GM19238 (cell line): ENCODE measurements around the gene CMSS1.
"Not testable (repeated sequence)": the region's sequence is repeated elsewhere in the genome, so short reads cannot be mapped to it uniquely, and the experiment has no call there.

Experiments
- DNase-seq: peaks from one replicate; pipeline ENCODE4 v3.0.0; 2011; ENCODE audit warnings: low spot score; ENCODE audit not compliant: insufficient read length

The CMSS1 gene

DNA sequence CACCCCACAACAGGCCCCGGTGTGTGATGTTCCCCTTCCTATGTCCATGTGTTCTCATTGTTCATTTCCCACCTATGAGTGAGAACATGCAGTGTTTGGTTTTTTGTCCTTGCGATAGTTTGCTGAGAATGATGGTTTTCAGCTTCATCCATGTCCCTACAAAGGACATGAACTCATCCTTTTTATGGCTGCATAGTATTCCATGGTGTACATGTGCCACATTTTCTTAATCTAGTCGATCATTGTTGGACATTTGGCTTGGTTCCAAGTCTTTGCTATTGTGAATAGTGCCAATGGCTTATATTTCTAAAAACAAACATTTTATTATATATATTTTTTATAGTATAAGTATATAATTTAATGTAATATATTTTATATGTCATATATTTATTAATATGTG lies 233.9 kb downstream of the CMSS1 start:
- DNase-seq, result not testable (repeated sequence)

DNA sequence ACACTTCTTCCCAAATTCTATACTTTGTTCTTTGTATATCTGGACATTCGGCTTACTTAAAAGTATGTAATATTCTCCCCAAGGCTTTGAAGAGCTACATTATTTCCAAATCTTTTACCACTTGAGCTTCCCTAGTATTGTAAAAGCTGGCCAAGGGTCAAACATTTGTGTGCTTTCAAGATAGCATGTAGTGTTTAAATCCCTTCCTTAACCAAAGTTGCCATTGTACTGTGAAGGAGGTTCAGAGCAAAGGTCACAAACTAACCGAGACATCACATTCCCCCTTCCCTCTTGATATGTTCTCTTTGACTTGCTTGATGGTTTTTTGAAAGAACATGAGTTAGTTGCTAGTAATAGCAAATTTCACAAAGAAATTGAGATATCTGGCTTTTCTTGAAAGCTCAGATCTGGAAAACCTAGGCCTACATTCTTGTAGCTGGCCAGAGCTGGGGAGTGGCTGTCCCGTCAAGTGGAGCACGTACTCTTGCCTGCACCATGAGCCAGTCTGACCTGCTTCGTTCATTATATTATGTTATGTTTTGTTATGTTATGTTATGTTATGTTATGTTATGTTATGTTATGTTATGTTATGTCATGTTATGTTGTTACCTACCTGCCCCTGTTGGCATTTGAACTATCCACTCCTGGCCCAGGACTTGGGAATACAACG lies 236.4 kb downstream of the CMSS1 start:
- DNase-seq, result no peak

DNA sequence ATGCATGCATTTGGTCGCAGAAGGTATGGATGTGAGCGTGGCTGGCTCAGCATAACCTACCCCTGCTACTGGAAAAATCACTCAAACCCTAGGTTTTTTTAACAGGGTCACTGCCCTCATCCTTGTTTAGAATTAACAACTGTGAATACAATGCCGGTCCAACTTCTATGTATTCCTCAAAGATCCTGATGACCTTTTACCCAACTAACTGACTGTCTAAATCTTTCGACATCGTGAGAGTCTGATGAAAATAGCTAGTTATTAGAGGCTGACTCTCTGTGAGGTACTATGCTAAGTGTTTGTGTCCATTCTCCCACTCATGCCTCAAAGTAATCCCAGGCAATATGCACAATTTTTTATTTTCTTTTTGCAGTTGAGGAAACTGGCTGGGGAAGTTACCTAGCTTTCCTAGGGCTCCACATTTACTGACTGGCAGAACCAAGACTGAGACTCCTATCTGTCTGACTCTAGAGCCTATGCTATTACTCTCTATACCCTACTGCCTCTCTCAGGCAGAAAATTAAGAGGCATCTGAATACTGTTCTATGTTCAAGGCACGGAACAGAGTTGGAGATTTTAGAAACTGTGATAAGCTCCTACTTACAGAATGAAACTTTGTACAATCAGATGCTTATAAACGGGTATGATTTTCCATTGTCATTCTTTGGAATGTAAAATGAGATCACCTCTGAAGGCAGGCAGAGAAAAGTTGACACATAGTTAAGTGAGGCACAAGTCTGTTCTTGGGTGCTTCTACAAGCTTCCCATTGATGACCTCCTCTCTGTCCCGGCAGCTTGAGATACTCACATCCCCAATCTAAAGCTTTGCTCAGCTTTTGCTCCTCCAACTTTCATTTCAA lies 240.3 kb downstream of the CMSS1 start:
- no peak for DNase-seq

DNA sequence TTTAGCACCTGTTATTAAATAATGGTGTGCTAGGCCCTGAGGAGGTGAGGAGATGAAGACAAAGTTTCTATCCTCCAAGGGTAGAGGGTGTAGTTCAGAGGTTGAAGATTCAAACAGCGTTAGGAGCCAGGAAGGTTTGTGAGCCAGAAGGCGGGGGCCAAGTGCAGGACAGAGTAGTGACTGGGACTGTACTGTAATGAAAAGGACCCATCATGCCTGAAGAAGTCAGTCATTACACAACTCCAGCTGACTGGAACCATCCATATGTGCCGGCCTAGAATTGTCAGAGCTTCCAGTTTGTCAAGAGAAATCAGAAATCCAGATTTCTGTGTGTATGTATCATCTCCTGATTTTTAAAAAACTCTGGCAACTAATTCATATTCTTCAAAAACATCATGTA lies 241.8 kb downstream of the CMSS1 start:
- DNase-seq, result no peak

DNA sequence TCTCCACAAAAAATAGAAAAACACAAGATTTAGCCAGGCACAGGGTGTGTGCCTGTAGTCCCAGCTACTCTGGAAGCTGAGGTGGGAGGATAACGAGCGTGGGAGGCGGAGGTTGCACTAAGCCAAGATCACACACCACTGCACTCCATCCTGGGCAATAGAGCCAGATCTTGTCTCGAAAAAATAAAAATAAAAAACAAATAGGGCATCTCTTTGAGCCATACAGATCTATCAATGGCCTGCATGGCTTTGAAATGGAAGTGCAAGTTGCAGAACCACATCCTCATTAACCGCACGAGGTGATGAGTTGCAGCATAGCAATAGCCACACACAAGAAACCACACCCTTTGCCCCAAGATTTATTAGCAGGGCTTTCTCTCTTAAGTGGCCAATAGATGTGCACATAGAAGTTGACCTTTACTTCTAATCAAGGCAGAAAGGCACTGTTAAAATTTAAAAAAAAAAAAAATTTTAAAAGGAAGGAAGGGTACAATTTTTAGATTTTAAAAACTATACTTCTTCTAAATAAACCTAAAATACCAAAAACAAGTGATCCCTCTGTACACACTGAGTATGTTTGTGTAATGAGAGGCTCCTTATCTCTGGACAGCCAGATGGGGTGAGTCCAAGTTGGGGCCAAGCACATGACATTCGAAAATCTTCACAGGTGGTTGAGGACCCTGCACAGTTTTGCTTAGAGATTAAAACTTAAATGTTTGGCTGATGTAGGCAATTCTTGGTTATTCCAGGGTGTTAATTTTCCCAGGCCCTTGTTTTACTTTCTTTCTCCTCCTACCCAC lies 243.2 kb downstream of the CMSS1 start:
- DNase-seq, result no peak

DNA sequence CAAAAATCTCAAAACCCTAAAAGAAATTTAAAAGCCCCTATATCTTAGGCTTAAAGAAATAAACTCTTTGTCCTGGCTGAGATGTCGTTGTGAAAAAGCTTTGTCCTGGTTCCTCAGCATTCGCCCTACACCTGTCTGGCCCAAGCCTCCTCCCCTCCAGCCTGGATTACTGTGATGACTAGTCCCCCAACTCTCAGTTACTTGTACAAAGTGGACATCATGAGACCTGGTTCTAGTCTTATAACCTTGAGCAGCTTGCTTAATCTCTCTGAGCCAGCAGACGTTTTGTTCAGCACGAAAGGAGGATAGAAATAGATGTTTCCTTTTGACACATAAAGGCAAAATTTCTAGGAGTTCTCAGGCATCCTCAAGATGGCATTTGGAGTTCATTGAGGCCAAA lies 245.0 kb downstream of the CMSS1 start:
- no peak for DNase-seq

DNA sequence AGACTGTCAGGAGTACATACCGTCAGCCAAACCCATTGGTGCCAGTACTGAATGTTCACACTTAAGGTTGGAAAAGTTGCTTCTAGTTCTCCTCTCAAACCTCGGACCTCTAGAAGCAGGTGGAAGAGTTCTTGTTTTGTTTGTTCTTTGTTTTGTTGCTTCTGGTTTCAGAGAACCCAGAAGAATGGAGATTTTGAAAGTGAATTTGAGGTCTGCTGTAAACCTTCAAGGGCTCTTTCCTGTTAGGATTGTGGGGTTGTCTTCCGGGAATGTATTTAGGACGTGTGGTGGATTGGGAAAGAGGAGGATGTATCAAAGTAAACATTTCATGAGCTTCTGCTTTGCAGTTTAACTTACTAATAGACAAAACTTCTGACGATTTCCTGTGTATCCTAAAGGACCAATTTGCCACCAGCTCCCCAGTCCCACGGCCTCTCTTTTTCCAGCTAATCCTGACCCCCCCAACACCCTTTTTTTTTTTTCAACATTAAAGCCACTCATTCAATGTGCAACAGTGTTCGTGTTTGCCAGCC lies 246.3 kb downstream of the CMSS1 start:
- no peak for DNase-seq

DNA sequence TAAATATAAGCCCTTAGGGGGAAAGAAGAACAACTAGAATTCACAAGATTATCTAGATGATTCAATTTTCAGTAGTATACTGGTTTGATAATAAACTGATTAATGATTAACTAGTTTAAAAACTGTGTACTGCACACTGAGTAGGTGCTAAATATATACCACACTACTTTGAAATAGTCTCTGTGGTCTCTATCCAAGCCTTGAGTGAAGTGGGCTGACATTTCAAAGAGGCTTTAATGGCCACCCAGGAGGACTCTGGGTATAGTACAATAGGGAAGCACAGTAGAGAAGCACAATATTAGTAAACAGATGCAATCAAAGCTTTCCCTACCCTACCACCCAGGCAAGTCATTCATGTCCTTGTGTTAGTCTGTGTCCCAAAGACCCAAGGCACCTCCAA lies 249.9 kb downstream of the CMSS1 start:
- DNase-seq, result no peak

DNA sequence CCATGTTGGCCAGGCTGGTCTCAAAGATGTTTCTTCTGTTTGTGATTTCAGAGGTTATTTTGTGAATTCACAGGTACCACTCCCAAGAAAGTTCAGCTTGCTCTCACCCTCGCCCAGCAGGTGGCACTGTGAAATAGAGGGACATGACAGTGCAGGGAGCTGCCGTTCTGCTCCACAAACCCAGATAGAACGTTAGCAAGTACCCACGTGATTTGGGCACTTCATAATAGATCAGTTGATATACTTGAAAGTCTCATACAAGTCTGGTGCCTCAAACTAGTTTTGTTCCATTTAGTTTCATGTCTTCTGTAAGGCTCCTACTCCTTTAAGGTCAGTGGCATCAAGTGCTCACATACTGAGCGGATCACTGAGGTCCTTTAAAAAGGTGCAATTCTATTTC lies 251.2 kb downstream of the CMSS1 start:
- DNase-seq, result peak; percentile 29

DNA sequence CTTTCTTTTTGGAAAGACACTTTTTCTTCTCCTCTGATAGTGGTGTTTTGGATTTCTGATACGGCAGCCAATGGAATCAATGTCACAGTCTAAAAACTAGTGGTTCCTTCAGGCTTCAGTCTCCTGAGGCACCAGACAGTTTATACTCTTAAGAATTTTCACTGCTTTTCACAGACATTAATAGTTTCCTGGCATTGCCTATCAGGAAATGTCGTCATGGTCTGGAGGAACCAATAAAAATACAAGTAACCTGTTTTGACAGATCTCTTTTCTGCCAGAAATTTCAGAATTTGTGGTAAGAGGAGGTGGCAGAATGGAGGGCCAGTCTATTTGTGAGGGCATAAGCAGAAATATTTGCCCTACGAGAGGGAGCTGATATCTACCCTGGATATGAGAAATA lies 251.8 kb downstream of the CMSS1 start:
- no peak for DNase-seq

DNA sequence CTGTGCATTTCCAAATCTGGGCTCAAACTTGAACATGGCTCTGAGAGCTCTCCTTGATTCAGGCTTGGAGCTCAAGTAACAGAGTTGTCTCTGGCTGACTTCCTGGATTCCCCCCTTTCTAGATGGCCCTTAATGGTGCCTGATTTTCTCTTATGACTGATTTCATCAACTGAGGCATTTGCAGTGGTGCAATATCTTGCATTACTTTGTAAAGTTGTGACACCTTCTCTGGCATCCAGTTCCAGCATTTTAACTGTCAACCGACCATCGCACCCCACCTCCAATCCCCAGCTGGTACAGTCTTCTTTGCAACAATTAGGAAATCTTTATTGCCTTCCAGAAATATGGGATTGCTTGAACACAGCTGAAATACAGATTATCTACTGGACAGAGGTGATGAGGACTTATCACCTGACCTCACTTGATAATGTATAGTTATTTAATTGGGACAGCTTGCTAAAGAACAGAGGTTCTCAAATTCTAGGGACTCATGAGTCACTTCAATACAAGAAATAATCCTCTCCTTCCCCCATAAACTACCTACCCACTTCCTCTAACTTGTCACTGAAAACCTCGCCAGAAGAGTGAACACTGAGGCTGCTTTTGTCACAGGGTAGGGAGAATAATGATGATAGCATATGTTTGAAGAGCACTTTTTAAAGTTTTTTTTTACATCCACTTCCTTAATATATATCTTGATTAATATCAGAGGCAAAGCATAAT lies 254.8 kb downstream of the CMSS1 start:
- DNase-seq, result no peak

DNA sequence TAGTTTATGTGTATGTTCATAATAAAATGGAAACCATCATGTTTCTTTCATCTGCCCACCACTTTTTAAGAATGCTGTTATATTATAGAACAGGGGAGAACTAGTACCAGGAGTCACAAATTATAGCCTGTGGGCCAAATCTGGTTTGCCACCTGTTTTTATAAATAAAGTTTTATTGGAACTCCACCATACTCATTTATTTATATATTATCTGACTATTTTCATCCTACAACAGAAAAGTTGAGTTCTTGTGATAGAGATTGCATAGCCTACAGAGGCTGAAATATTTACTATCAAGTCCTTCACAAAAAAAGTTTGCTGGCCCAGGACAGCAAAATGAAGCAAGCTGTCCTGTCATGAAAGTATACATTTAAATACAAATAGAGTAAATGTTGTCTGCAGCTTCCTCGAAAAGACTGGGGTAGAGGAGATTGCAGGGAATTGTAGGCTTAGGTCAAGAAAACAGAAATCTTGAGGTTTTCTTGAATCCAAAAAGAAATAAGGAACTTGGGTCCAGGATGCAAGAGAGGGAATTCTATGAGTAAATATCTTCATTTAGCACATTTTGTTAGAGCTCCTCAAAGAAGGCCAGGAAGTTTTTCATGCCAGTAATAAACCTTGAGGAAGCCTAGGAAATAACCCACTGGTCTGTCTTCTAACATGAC lies 255.5 kb downstream of the CMSS1 start:
- no peak for DNase-seq

DNA sequence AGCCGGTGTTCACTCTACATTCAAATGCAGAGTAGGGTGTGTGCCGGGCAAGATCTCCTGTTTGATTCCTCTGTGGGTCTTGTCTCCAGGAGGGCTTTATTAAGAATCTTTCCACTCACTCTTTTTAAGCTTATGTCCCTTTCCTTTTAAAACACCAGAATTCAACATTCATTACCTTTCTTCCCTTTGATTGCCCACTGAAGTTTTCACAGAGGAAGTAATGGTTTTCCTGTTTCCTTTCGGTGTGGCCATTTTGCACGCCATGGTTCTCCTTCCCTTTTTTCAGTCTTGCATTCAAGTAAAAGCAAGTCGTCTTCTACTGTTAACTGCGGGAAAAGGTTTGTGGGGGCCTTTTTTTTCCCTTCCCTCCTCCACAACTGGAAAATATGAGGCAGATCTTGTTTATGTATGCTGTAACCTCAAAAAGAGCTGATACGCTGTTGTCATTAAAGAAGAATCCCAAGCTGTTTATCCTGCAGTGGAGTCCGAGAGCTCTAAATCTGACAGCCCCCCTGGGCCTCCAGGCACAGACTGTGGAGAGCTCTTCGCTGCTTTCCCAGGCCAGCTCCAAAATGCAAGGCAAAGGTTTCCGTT lies 256.1 kb downstream of the CMSS1 start:
- DNase-seq, result no peak

DNA sequence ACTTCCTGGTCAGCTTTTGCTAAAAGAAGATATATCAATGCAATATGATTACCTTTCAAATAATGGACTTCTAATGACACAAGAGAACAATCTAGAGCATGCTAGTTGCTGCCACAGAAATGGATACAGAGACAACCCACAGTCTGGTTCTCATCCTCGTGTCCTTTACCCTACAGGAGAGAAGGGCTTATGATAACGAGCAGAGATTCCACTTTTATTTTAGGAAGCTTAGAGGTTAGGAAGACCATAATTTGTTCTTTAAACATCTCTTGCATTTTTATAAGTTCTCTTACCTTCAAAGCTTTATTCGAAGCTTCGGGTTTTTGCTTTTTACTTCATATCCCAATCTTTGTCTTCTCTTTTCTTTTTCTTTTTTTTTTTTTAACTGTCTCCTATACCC lies 257.5 kb downstream of the CMSS1 start:
- no peak for DNase-seq

DNA sequence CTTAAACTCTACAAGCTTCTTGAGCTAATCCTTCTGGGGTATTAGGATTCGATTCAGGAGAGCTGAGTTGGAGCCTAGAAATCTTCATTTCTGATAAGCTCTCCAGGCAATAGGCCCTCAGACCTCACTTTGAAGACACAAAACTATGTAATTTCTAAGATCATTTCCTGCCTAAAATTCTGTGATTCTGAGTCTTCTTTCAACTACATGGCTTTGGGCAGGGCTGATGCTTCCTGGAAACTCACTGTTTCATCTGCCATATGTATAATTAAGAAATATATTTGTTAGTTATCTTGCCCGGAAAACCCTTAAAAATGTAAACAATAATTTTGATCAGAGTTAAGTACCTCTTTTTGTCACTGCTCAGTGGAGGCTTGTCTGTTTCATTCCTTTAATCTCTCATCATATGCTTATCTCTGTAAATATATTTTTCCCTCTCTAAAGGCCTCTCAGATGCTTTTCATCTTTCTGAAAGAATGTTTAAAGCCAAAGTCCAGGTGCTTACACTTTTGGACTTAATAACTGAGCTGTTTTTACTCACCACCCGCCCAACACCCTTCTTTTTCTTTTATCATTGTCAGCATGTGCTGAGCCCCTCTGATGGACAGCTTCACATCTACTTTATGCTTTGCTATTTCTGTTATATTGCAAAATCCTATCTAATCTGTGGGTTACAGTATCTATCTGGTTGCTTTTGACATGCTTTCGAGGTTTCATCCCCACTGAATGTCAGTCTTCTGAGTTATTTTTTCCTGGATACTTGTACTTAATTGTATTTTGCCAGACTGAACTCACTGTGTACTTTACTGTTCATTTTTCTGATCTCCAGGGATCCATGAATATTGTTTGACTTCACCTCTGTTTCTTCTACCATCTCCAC lies 258.4 kb downstream of the CMSS1 start:
- DNase-seq, result no peak

DNA sequence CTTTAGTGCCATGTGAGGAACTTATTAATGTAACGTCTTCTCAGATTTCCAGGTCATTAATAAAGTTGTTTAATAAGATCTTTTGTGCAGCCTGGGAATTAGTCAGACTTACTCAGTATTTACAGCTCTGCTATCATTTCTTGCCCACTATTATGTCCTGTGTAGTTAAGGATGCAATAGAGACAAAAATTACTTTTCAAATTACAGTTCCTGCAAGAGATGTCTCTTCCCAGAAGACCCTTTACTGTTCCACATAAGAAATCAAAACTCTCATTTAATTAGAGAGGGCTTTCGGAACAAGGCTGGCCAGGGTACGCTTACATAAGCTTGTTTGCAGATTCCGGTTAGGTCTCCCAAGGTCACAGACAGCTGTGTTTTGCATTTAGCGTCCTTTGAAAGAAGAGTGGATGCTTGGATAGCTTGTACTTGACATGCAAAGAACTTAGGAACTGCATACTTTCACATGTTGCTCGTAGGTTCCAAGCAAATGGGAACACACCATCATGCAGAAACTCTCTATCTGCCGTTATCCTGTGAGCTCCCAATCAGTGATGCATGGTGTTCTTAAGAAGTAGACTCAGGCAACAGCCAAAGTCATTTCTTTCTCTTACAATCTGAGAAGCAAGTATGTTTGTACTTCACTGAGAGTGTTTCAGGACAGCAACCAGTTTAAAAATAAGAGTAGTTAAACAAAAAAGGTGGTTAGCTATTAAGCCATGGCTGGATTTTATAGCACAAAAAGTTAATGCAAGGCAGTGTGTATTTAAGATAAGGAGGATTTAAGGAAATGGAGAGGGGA lies 259.3 kb downstream of the CMSS1 start:
- no peak for DNase-seq

DNA sequence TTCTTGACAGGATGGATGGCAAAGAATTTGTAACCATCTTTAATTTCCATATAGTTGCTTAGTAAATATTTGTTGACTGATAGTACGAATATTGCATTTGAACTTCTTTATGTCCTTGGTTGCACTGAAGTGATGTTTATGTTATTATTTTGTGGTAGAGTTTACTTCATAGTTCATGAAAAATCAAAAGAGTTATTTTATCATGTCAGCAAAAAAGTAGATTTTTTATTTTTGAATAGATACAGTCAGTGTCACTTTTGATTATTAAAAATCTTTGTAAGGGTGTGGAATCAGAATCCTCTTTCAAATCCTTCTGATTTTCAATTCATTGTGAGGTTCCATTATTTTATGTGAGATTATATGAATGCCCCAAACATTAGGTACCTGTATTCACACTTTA lies 261.7 kb downstream of the CMSS1 start:
- no peak for DNase-seq

DNA sequence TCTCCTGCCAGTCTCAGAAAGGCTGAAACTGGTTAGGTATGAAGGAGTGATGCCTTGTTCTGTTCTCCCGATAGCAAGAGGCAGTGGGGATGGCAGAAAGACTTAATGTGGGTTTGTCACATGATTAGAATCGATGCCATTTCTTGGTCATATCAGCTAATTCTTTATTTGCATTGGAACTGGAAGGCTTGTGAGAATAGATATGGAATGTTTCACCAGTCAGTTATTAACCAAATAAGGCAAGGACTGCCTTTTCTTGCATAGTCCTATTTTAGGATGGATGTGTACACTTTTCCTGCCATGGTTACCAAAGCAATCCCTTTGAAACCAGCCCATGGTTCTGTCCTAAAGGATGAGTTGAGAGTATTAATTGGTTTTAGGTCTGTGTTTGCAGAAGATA lies 262.9 kb downstream of the CMSS1 start:
- DNase-seq, result no peak

DNA sequence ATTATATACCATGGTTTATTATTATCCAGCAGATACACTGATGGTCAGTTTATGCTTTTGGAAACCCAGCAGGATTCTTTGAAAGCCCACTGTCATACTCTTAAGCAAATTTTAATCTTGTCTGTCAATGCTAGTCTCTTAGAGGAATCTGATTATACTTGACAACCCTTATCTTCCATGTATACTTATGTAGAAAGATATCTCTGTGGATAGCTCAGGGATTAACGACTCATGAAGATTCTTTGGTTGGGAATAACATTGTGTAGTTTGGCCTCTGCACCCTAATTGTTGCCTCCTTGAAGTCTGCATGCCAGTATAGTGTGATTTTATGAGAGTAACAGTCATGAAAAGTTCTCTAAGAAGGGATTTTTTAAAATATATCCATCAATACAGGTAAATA lies 263.6 kb downstream of the CMSS1 start:
- DNase-seq, result no peak
